ENCODE data around the gene GNAT1. TPM values are rescaled to one million over a fixed set of nuclear protein-coding genes. Genes with fewer than 3 reads are reported as not detected.

GNAT1 gene
- total and polyA plus RNA-seq, 2 of the 13 experiments (the other 11 are each of a cell fraction or from before 2014, with no cell fraction given) = 0.15 TPM; not detected in 1

GRCh38 chr3:50207359-50208042, 16.1 kb downstream of the GNAT1 start (continued):
- TF ChIP-seq ARID3A (IDR thresholded peaks at IDR 0.05; ENCODE audit: low read depth, low read length) (no peak), PHB2 (IDR thresholded peaks at IDR 0.05; ENCODE audit: partially characterized antibody) (no peak), NRL (CRISPR knock-in tag; IDR thresholded peaks at IDR 0.05; ENCODE audit: borderline replicate concordance) (no peak), IKZF4 (CRISPR knock-in tag; IDR thresholded peaks at IDR 0.05; ENCODE audit: borderline replicate concordance, low read depth, not compliant biosample characterization) (no peak), AGO2 (optimal IDR thresholded peaks at IDR 0.05; ENCODE audit: low read depth, low read length) (peak; percentile 25), PATZ1 (CRISPR knock-in tag; IDR thresholded peaks at IDR 0.05) (peak; percentile 30; the same call in 1 of the 2 replicates), TARDBP (CRISPR knock-in tag; IDR thresholded peaks at IDR 0.05) (0 out of 2 replicates have a peak, but pooled peaks have one; percentile 35), ETV5 (CRISPR knock-in tag; IDR thresholded peaks at IDR 0.05; ENCODE audit: borderline replicate concordance) (no peak), REPIN1 (CRISPR knock-in tag; IDR thresholded peaks at IDR 0.05; ENCODE audit: borderline replicate concordance, low read depth) (0 out of 2 replicates have a peak, but pooled peaks have one; percentile 37), ZNF512 (CRISPR knock-in tag; IDR thresholded peaks at IDR 0.05) (no peak), PBX3 (CRISPR knock-in tag; IDR thresholded peaks at IDR 0.05; ENCODE audit: borderline replicate concordance) (no peak), ATAD3A (CRISPR knock-in tag; IDR thresholded peaks at IDR 0.05) (no peak), SKI (IDR thresholded peaks at IDR 0.05; ENCODE audit: partially characterized antibody) (no peak)

All from HepG2 (cell line).